ENCODE results near the gene TPX2. TPM values are rescaled to one million over a fixed set of nuclear protein-coding genes. Genes with fewer than 3 reads are reported as not detected.
"Not testable (repeated sequence)": the region's sequence is repeated elsewhere in the genome, so short reads cannot be mapped to it uniquely, and the experiment has no call there.

The TPX2 gene
- total RNA-seq, 6 donors from 2014 or later = 1.0 to 6.7 (median 3.8) TPM

GRCh38 chr20:31823360-31824124 lies 84.5 kb downstream of the TPX2 start:
- Histone ChIP-seq H3K36me3 (no peaks in the 10 kb centered on the region), H3K27me3 (no peaks in the 10 kb centered on the region), H3K27ac (no peak overlapping the region), H3K4me1 (peaks cover 0 to 12% (median 10%) of the 10 kb centered on the region in 4 donors), H3K9me3 (no peaks in the 10 kb centered on the region), H3K4me3 (no peak overlapping the region)
- DNase-seq (peak in 1 of 2 donors; percentile 40), ATAC-seq (ENCODE audit: low FRiP score in 2 of 2) (no peak)
- TF ChIP-seq EP300 (IDR thresholded peaks at IDR 0.05) (no peak), POLR2AphosphoS5 (IDR thresholded peaks at IDR 0.05) (no peak), POLR2A (IDR thresholded peaks at IDR 0.05) (no peak), CTCF (IDR thresholded peaks at IDR 0.05) (no peak)
- WGBS, 2 donors = 58 to 79% methylated on average over 9 to 14 of the region's 14 CpGs

GRCh38 chr20:31824125-31824485 lies 85.0 kb downstream of the TPX2 start:
- TF ChIP-seq POLR2AphosphoS5 (IDR thresholded peaks at IDR 0.05) = no peak
- TF ChIP-seq POLR2A (IDR thresholded peaks at IDR 0.05) = no peak
- H3K27ac ChIP-seq = no peak overlapping the region
- 93 to 97% methylated on average over 3 to 4 of the region's 4 CpGs for WGBS, 2 donors
- no peak overlapping the region for H3K4me3 ChIP-seq
- peaks cover 0 to 12% (median 10%) of the 10 kb centered on the region in 4 donors for H3K4me1 ChIP-seq
- ATAC-seq (ENCODE audit: low FRiP score in 2 of 2) = no peak
- no peaks in the 10 kb centered on the region for H3K27me3 ChIP-seq
- DNase-seq = no peak
- H3K36me3 ChIP-seq = no peaks in the 10 kb centered on the region
- no peaks in the 10 kb centered on the region for H3K9me3 ChIP-seq

GRCh38 chr20:31824554-31825313 lies 85.6 kb downstream of the TPX2 start:
- no peak for TF ChIP-seq EP300 (IDR thresholded peaks at IDR 0.05)
- no peak for TF ChIP-seq CTCF (IDR thresholded peaks at IDR 0.05)
- TF ChIP-seq POLR2A (IDR thresholded peaks at IDR 0.05) = no peak
- TF ChIP-seq POLR2AphosphoS5 (IDR thresholded peaks at IDR 0.05) = no peak
- no peaks in the 10 kb centered on the region for H3K9me3 ChIP-seq
- H3K4me1 ChIP-seq = peaks cover 0 to 12% (median 10%) of the 10 kb centered on the region in 4 donors
- H3K4me3 ChIP-seq = no peak overlapping the region
- H3K36me3 ChIP-seq = no peaks in the 10 kb centered on the region
- no peak overlapping the region for H3K27ac ChIP-seq
- no peaks in the 10 kb centered on the region for H3K27me3 ChIP-seq
- DNase-seq (no peak), ATAC-seq (ENCODE audit: low FRiP score in 2 of 2) (no peak)
- WGBS, 2 donors = 74 to 80% methylated on average over 13 to 14 of the region's 14 CpGs

GRCh38 chr20:31826074-31826473 lies 87.0 kb downstream of the TPX2 start:
- H3K4me1 ChIP-seq = peaks cover 0 to 12% (median 10%) of the 10 kb centered on the region in 4 donors
- no peak overlapping the region for H3K27ac ChIP-seq
- no peaks in the 10 kb centered on the region for H3K27me3 ChIP-seq
- DNase-seq (no peak), ATAC-seq (ENCODE audit: low FRiP score in 2 of 2) (no peak)
- no peaks in the 10 kb centered on the region for H3K36me3 ChIP-seq
- no peak overlapping the region for H3K4me3 ChIP-seq
- TF ChIP-seq POLR2AphosphoS5 (IDR thresholded peaks at IDR 0.05) (no peak), POLR2A (IDR thresholded peaks at IDR 0.05) (no peak), EP300 (IDR thresholded peaks at IDR 0.05) (no peak), CTCF (IDR thresholded peaks at IDR 0.05) (no peak)
- 87 to 96% methylated on average over 5 of the region's 5 CpGs for WGBS, 2 donors
- H3K9me3 ChIP-seq = no peaks in the 10 kb centered on the region

GRCh38 chr20:31827059-31827458 lies 88.0 kb downstream of the TPX2 start:
- H3K27me3 ChIP-seq = no peaks in the 10 kb centered on the region
- no peaks in the 10 kb centered on the region for H3K36me3 ChIP-seq
- no peak overlapping the region for H3K4me3 ChIP-seq
- no peak for TF ChIP-seq POLR2AphosphoS5 (IDR thresholded peaks at IDR 0.05)
- no peak for TF ChIP-seq EP300 (IDR thresholded peaks at IDR 0.05)
- peaks cover 0 to 12% (median 10%) of the 10 kb centered on the region in 4 donors for H3K4me1 ChIP-seq
- DNase-seq (peak in 1 of 2 donors; percentile 56), ATAC-seq (ENCODE audit: low FRiP score in 2 of 2) (no peak)
- WGBS, 2 donors = 70 to 73% methylated on average over 2 of the region's 2 CpGs
- no peaks in the 10 kb centered on the region for H3K9me3 ChIP-seq
- H3K27ac ChIP-seq = no peak overlapping the region

GRCh38 chr20:31828016-31828415 lies 88.9 kb downstream of the TPX2 start:
- DNase-seq; H3K4me1 ChIP-seq; H3K27ac ChIP-seq; H3K4me3 ChIP-seq; H3K36me3 ChIP-seq; H3K9me3 ChIP-seq; H3K27me3 ChIP-seq; ATAC-seq (ENCODE audit: low FRiP score in 2 of 2): not testable (repeated sequence)
- 92 to 94% methylated on average over 11 of the region's 11 CpGs for WGBS, 2 donors
